WERI-Rb-1 (cell line): Measurements from ENCODE around the gene PMF1.

ENCODE experiments used
- DNase-seq: peaks from one replicate; pipeline ENCODE4 v3.0.0-alpha.2; 2020
- H3K27ac ChIP-seq: fragments of 250-450 bp; sonication (Bioruptor Pico); 2 replicates; pipeline ENCODE4 v1.5.1; 2020; ENCODE audit warnings: mild to moderate bottlenecking, moderate library complexity
- H3K27me3 ChIP-seq: fragments of 250-450 bp; sonication (Bioruptor Pico); 2 replicates; pipeline ENCODE4 v1.5.1; 2021; ENCODE audit warnings: mild to moderate bottlenecking, low read depth, moderate library complexity; ENCODE audit not compliant: insufficient read depth, severe bottlenecking
- H3K36me3 ChIP-seq: fragments of 250-450 bp; sonication (Bioruptor Pico); 2 replicates; pipeline ENCODE4 v1.5.1; 2020; ENCODE audit warnings: mild to moderate bottlenecking, moderate library complexity
- H3K4me3 ChIP-seq: 2 replicates; pipeline ENCODE4 v1.5.1; 2011; ENCODE audit warnings: low read depth, mild to moderate bottlenecking, control low read depth, low read length
- H3K9me3 ChIP-seq: fragments of 250-450 bp; sonication (Bioruptor Pico); 2 replicates; pipeline ENCODE4 v1.5.1; 2021; ENCODE audit warnings: mild to moderate bottlenecking, moderate library complexity; ENCODE audit not compliant: severe bottlenecking
- CTCF ChIP-seq: IDR thresholded peaks from 2 replicates; pipeline ENCODE4 v1.5.1; 2011; ENCODE audit warnings: low read depth, mild to moderate bottlenecking, control low read depth, inconsistent platforms, low read length

Gene PMF1

GRCh38 chr1:156232201-156232894 lies 19.5 kb downstream of the PMF1 start:
- DNase-seq = no peak
- Histone ChIP-seq H3K36me3 (peaks cover 70% of the 10 kb centered on the region), H3K27me3 (no peaks in the 10 kb centered on the region), H3K9me3 (no peaks in the 10 kb centered on the region), H3K27ac (no peak overlapping the region), H3K4me3 (no peak overlapping the region)
- no peak for TF ChIP-seq CTCF

- no peak for DNase-seq
- Histone ChIP-seq H3K4me3 (no peak overlapping the region), H3K27ac (no peak overlapping the region), H3K9me3 (no peaks in the 10 kb centered on the region), H3K27me3 (no peaks in the 10 kb centered on the region), H3K36me3 (peaks cover 77% of the 10 kb centered on the region)
- TF ChIP-seq CTCF = no peak
These were observed 20.8 kb downstream of the PMF1 start for GRCh38 chr1:156233426-156234127.

GRCh38 chr1:156236164-156236563 lies 23.4 kb downstream of the PMF1 start:
- H3K27me3 ChIP-seq = no peaks in the 10 kb centered on the region
- no peak for TF ChIP-seq CTCF
- H3K4me3 ChIP-seq = no peak overlapping the region
- H3K27ac ChIP-seq = no peak overlapping the region
- H3K9me3 ChIP-seq = no peaks in the 10 kb centered on the region
- H3K36me3 ChIP-seq = peaks cover 82% of the 10 kb centered on the region
- no peak for DNase-seq

- no peak overlapping the region for H3K27ac ChIP-seq
- no peak for TF ChIP-seq CTCF
- H3K4me3 ChIP-seq = no peak overlapping the region
- H3K36me3 ChIP-seq = peaks cover 76% of the 10 kb centered on the region
- H3K27me3 ChIP-seq = no peaks in the 10 kb centered on the region
- DNase-seq = no peak
- no peaks in the 10 kb centered on the region for H3K9me3 ChIP-seq
These were observed 25.4 kb downstream of the PMF1 start for GRCh38 chr1:156238248-156238647.

GRCh38 chr1:156241311-156241811 lies 28.6 kb downstream of the PMF1 start:
- no peak for DNase-seq
- Histone ChIP-seq H3K9me3 (no peaks in the 10 kb centered on the region), H3K27ac (no peak overlapping the region), H3K36me3 (peaks cover 48% of the 10 kb centered on the region), H3K27me3 (peaks cover 11% of the 10 kb centered on the region), H3K4me3 (no peak overlapping the region)
- TF ChIP-seq CTCF = no peak
